Measurements from ENCODE around the gene SLC25A12.
"Not testable (repeated sequence)": the region's sequence is repeated elsewhere in the genome, so short reads cannot be mapped to it uniquely, and the experiment has no call there.

Gene SLC25A12

GRCh38 chr2:171789956-171790355 is 104.1 kb downstream of the SLC25A12 start:
- DNase-seq (ENCODE audit: low spot score): no peak

- DNase-seq (ENCODE audit: low spot score): no peak
Measured at GRCh38 chr2:171788316-171788993, 105.6 kb downstream of the SLC25A12 start.

GRCh38 chr2:171787333-171788072 is 106.5 kb downstream of the SLC25A12 start:
- DNase-seq (ENCODE audit: low spot score): no peak

- DNase-seq (ENCODE audit: low spot score): no peak
Measured at GRCh38 chr2:171785450-171785849, 108.6 kb downstream of the SLC25A12 start.

- DNase-seq (ENCODE audit: low spot score): no peak
Measured at GRCh38 chr2:171778515-171778914, 115.5 kb downstream of the SLC25A12 start.

GRCh38 chr2:171774581-171774980 is 119.5 kb downstream of the SLC25A12 start:
- DNase-seq (ENCODE audit: low spot score): not testable (repeated sequence)

- DNase-seq (ENCODE audit: low spot score): no peak
Measured at GRCh38 chr2:171772373-171772772, 121.7 kb downstream of the SLC25A12 start.

GRCh38 chr2:171771463-171771862 is 122.6 kb downstream of the SLC25A12 start:
- DNase-seq (ENCODE audit: low spot score): no peak

GRCh38 chr2:171763602-171764001 is 130.4 kb downstream of the SLC25A12 start:
- no peak for DNase-seq (ENCODE audit: low spot score)

GRCh38 chr2:171762879-171763573 is 131.0 kb downstream of the SLC25A12 start:
- DNase-seq (ENCODE audit: low spot score): no peak

- not testable (repeated sequence) for DNase-seq (ENCODE audit: low spot score)
Measured at GRCh38 chr2:171761176-171761575, 132.9 kb downstream of the SLC25A12 start.

GRCh38 chr2:171758762-171759161 is 135.3 kb downstream of the SLC25A12 start:
- DNase-seq (ENCODE audit: low spot score): not testable (repeated sequence)

- no peak for DNase-seq (ENCODE audit: low spot score)
Measured at GRCh38 chr2:171754254-171754939, 139.6 kb downstream of the SLC25A12 start.

- no peak for DNase-seq (ENCODE audit: low spot score)
Measured at GRCh38 chr2:171747371-171747770, 146.7 kb downstream of the SLC25A12 start.

GRCh38 chr2:171745806-171746205 is 148.2 kb downstream of the SLC25A12 start:
- DNase-seq (ENCODE audit: low spot score): no peak

- DNase-seq (ENCODE audit: low spot score): no peak
Measured at GRCh38 chr2:171745141-171745540, 148.9 kb downstream of the SLC25A12 start.

- DNase-seq (ENCODE audit: low spot score): no peak
Measured at GRCh38 chr2:171742760-171743159, 151.3 kb downstream of the SLC25A12 start.

GRCh38 chr2:171741189-171741588 is 152.9 kb downstream of the SLC25A12 start:
- no peak for DNase-seq (ENCODE audit: low spot score)

GRCh38 chr2:171735991-171736710 is 157.9 kb downstream of the SLC25A12 start:
- DNase-seq (ENCODE audit: low spot score): no peak
